Endothelial cell of umbilical vein (primary cell): ENCODE results near the gene TRAF7.
"Not testable (repeated sequence)": the region's sequence is repeated elsewhere in the genome, so short reads cannot be mapped to it uniquely, and the experiment has no call there.

Source experiments
- EZH2 ChIP-seq: IDR thresholded peaks from 2 replicates; pipeline ENCODE4 v1.6.1; 2012; ENCODE audit warnings: borderline replicate concordance, low read depth, mild to moderate bottlenecking, moderate library complexity, low read length, inconsistent platforms; ENCODE audit not compliant: severe bottlenecking
- GATA2 ChIP-seq: IDR thresholded peaks from 2 replicates; pipeline ENCODE4 v1.7.0; 2011; ENCODE audit warnings: low read depth, mild to moderate bottlenecking, moderate library complexity, mixed read lengths, low read length; ENCODE audit not compliant: insufficient read length, insufficient read depth
- TF ChIP-seq, protein P1 (sequence below), 2 donors: IDR thresholded peaks; 1 replicate in 1 of 2; 2 replicates in 1 of 2; pipeline ENCODE4 v1.5.1; 2011; ENCODE audit warnings: low read length in 2 of 2, mild to moderate bottlenecking in 2 of 2, moderate library complexity in 2 of 2, control low read depth in 1 of 2, inconsistent platforms in 1 of 2, low read depth in 1 of 2; ENCODE audit not compliant: insufficient read depth in 1 of 2; ENCODE audit errors: extremely low read depth in 1 of 2

DNA sequence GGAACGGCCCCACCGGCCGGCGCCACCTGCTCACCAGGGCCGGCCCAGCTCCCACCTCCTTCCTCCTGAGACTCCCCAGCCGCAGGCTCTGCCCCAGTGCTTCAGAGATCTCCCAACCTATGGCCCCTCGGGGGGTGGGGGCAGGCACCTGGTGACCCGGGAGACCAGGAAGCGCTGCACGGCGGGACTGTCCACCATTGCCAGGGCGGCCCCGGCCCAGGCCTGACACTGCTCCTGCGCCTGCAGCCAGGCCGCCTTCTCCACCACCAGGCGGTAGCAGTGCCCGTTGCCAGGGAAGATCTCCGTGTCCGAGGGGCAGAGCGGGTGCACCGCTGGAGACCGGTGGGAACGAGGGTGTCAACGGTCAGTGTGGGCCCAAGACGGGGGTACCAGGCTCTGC lies 38.2 kb upstream of the TRAF7 start:
- TF ChIP-seq, protein P1, sequence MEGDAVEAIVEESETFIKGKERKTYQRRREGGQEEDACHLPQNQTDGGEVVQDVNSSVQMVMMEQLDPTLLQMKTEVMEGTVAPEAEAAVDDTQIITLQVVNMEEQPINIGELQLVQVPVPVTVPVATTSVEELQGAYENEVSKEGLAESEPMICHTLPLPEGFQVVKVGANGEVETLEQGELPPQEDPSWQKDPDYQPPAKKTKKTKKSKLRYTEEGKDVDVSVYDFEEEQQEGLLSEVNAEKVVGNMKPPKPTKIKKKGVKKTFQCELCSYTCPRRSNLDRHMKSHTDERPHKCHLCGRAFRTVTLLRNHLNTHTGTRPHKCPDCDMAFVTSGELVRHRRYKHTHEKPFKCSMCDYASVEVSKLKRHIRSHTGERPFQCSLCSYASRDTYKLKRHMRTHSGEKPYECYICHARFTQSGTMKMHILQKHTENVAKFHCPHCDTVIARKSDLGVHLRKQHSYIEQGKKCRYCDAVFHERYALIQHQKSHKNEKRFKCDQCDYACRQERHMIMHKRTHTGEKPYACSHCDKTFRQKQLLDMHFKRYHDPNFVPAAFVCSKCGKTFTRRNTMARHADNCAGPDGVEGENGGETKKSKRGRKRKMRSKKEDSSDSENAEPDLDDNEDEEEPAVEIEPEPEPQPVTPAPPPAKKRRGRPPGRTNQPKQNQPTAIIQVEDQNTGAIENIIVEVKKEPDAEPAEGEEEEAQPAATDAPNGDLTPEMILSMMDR (IDR thresholded peaks at IDR 0.05; ENCODE audit: extremely low read depth in 1 of 2, insufficient read depth in 1 of 2, low read depth in 1 of 2, low read length in 2 of 2): not testable (repeated sequence)
- TF ChIP-seq GATA2, EZH2: not testable (repeated sequence)
